ENCODE data around the gene SSBP4. TPM values are rescaled to one million over a fixed set of nuclear protein-coding genes. Genes with fewer than 3 reads are reported as not detected.

SSBP4 gene
- total and polyA plus RNA-seq, 4 donors: 4.0 to 19.0 (median 11.5) TPM

- peaks cover 0 to 27% (median 15%) of the 10 kb centered on the region in 4 donors for H3K4me1 ChIP-seq (ENCODE audit: control insufficient read depth in 4 of 4, insufficient read depth in 4 of 4, low read length in 3 of 4)
- H3K4me3 ChIP-seq (ENCODE audit: low read depth in 1 of 3, low read length in 3 of 3): no peak overlapping the region
- no peaks in the 10 kb centered on the region for H3K27me3 ChIP-seq (ENCODE audit: control insufficient read depth in 4 of 4, insufficient read depth in 4 of 4, low read length in 3 of 4)
- no peak overlapping the region for H3K27ac ChIP-seq (ENCODE audit: low read depth in 1 of 2, low read length in 2 of 2)
- no peak overlapping the region for H3K9ac ChIP-seq (ENCODE audit: low read depth in 1 of 2, low read length in 2 of 2)
- TF ChIP-seq HNF4A (conservative IDR thresholded peaks at IDR 0.05) (no peak), GABPA (IDR thresholded peaks at IDR 0.05 in 1 of 2, conservative IDR thresholded peaks at IDR 0.05 in 1 of 2) (no peak), REST (IDR thresholded peaks at IDR 0.05) (no peak), ZBTB33 (IDR thresholded peaks at IDR 0.05) (no peak), EGR1 (IDR thresholded peaks at IDR 0.05; ENCODE audit: low read depth in 2 of 2) (no peak), JUND (IDR thresholded peaks at IDR 0.05) (no peak), MAX (IDR thresholded peaks at IDR 0.05) (no peak), NR2F2 (IDR thresholded peaks at IDR 0.05) (no peak), RXRA (IDR thresholded peaks at IDR 0.05) (no peak), FOXA1 (IDR thresholded peaks at IDR 0.05) (no peak), HNF4G (IDR thresholded peaks at IDR 0.05) (no peak), RAD21 (IDR thresholded peaks at IDR 0.05) (no peak), FOXA2 (IDR thresholded peaks at IDR 0.05) (no peak), ATF3 (IDR thresholded peaks at IDR 0.05) (no peak), YY1 (IDR thresholded peaks at IDR 0.05) (no peak), SP1 (IDR thresholded peaks at IDR 0.05) (no peak), TAF1 (conservative IDR thresholded peaks at IDR 0.05) (no peak), CTCF (IDR thresholded peaks at IDR 0.05; ENCODE audit: low read depth, low read length, missing input control) (no peak)
- peaks cover 8 to 32% (median 18%) of the 10 kb centered on the region in 4 donors for H3K36me3 ChIP-seq (ENCODE audit: control insufficient read depth in 4 of 4, insufficient read depth in 3 of 4, low read depth in 1 of 4, low read length in 3 of 4)
- DNase-seq (ENCODE audit: low spot score): no peak
- no peaks in the 10 kb centered on the region for H3K9me3 ChIP-seq (ENCODE audit: control insufficient read depth in 4 of 4, low read length in 3 of 4)
- 97% methylated on average over 6 of the region's 6 CpGs for WGBS
Observed at GRCh38 chr19:18443406-18443805, 24.2 kb downstream of the SSBP4 start.
